Liver (tissue), 9 donors: ENCODE results near the gene HOXA7. TPM values are rescaled to one million over a fixed set of nuclear protein-coding genes. Genes with fewer than 3 reads are reported as not detected.

Experiments used
- DNase-seq: peaks from one replicate; pipeline ENCODE4 v3.0.0-alpha.2; 2017; ENCODE audit warnings: low spot score
- H3K27ac ChIP-seq, 2 donors: one replicate each; pipeline ENCODE4 v1.7.0; 2013; ENCODE audit warnings: inconsistent platforms in 2 of 2, low read length in 2 of 2, control low read depth in 1 of 2, low read depth in 1 of 2, mild to moderate bottlenecking in 1 of 2
- H3K27me3 ChIP-seq, 4 donors: one replicate each; pipeline versions ENCODE4 v1.6.1 to v1.7.0; 2013; ENCODE audit warnings: low read length in 3 of 4, inconsistent platforms in 1 of 4, mild to moderate bottlenecking in 1 of 4, moderate library complexity in 1 of 4; ENCODE audit not compliant: control insufficient read depth in 4 of 4, insufficient read depth in 4 of 4
- H3K36me3 ChIP-seq, 4 donors: one replicate each; pipeline versions ENCODE4 v1.6.1 to v1.7.0; 2013; ENCODE audit warnings: low read length in 3 of 4, mild to moderate bottlenecking in 3 of 4, low read depth in 1 of 4, moderate library complexity in 1 of 4; ENCODE audit not compliant: control insufficient read depth in 4 of 4, insufficient read depth in 3 of 4
- H3K4me1 ChIP-seq, 4 donors: one replicate each; pipeline versions ENCODE4 v1.6.1 to v1.7.0; 2013; ENCODE audit warnings: low read length in 3 of 4, mild to moderate bottlenecking in 3 of 4, moderate library complexity in 1 of 4; ENCODE audit not compliant: control insufficient read depth in 4 of 4, insufficient read depth in 4 of 4
- H3K4me3 ChIP-seq, 3 donors: one replicate each; pipeline versions ENCODE4 v1.6.1 to v1.7.0; 2013; ENCODE audit warnings: low read length in 3 of 3, control low read depth in 1 of 3, low read depth in 1 of 3, mild to moderate bottlenecking in 1 of 3
- H3K9ac ChIP-seq, 2 donors: one replicate each; pipeline ENCODE4 v1.7.0; 2013; ENCODE audit warnings: low read length in 2 of 2, mild to moderate bottlenecking in 2 of 2, moderate library complexity in 2 of 2, control low read depth in 1 of 2, low read depth in 1 of 2
- H3K9me3 ChIP-seq, 4 donors: one replicate each; pipeline versions ENCODE4 v1.6.1 to v1.7.0; 2013; ENCODE audit warnings: low read length in 3 of 4; ENCODE audit not compliant: control insufficient read depth in 4 of 4
- ATF3 ChIP-seq: IDR thresholded peaks from 2 replicates; pipeline ENCODE4 v1.6.1; 2016; ENCODE audit warnings: antibody characterized with exemption
- FOXA2 ChIP-seq: IDR thresholded peaks from 2 replicates; pipeline ENCODE4 v1.6.1; 2016; ENCODE audit warnings: antibody characterized with exemption
- GABPA ChIP-seq, 2 donors: IDR thresholded peaks in 1 of 2; conservative IDR thresholded peaks in 1 of 2; 2 replicates each; pipeline ENCODE4 v1.6.1; 2016; ENCODE audit warnings: antibody characterized with exemption in 2 of 2, mild to moderate bottlenecking in 1 of 2, moderate library complexity in 1 of 2
- HNF4G ChIP-seq: IDR thresholded peaks from 2 replicates; pipeline ENCODE4 v1.6.1; 2016; ENCODE audit warnings: antibody characterized with exemption
- JUND ChIP-seq, 2 donors: IDR thresholded peaks; 2 replicates each; pipeline ENCODE4 v1.6.1; 2016; ENCODE audit warnings: antibody characterized with exemption in 2 of 2
- NR2F2 ChIP-seq: IDR thresholded peaks from 2 replicates; pipeline ENCODE4 v1.6.1; 2016; ENCODE audit warnings: antibody characterized with exemption
- REST ChIP-seq: IDR thresholded peaks from 2 replicates; pipeline ENCODE4 v1.6.1; 2016; ENCODE audit warnings: antibody characterized with exemption, mild to moderate bottlenecking
- SP1 ChIP-seq: IDR thresholded peaks from 2 replicates; pipeline ENCODE4 v1.6.1; 2018; ENCODE audit warnings: antibody characterized with exemption, mild to moderate bottlenecking
- YY1 ChIP-seq: IDR thresholded peaks from 2 replicates; pipeline ENCODE4 v1.6.1; 2016; ENCODE audit warnings: antibody characterized with exemption, mild to moderate bottlenecking
- ZBTB33 ChIP-seq: IDR thresholded peaks from 2 replicates; pipeline ENCODE4 v1.6.1; 2016; ENCODE audit warnings: antibody characterized with exemption
- WGBS: extraction: QIAGEN DNeasy Blood & Tissue Kit; methylation state at CpG from one replicate; pipeline ENCODE4 v1.1.7; 2013; 5-methylcytosine and 5-hydroxymethylcytosine counted together
- polyA plus RNA-seq, 2 donors: library from polyadenylated mRNA; stranded (reverse) in 1 of 2; unstranded in 1 of 2; fragments of 200-250 nt in 1 of 2; fragments of >200 nt in 1 of 2; fragmentation: Nextera tagmentation in 1 of 2; extraction: Ambion mirVana in 1 of 2; gene quantifications; one replicate each; pipeline versions ENCODE4 v1.2.1 to v1.2.3, GENCODE V29; 2013 to 2015
- total RNA-seq, 2 donors: library from RNA; depleted of rRNA; stranded (reverse); fragments of >200 nt; gene quantifications; one replicate each; pipeline ENCODE4 v1.2.3, GENCODE V29; 2014
- donor health status: healthy.
- donor health status: healthy.
- donor health status: healthy.
- donor health status: healthy.
- donor health status: healthy.

Gene HOXA7
- total and polyA plus RNA-seq, 4 donors, result under 0.01 to 0.05 TPM; not detected in 2

- TF ChIP-seq FOXA2, result no peak
- TF ChIP-seq YY1, result no peak
- TF ChIP-seq REST, result no peak
- no peak for TF ChIP-seq ZBTB33
- no peak for TF ChIP-seq SP1
- no peak for TF ChIP-seq NR2F2
- no peaks in the 10 kb centered on the region for H3K9me3 ChIP-seq
- no peak overlapping the region for H3K9ac ChIP-seq
- 23% methylated on average over 41 of the region's 41 CpGs for WGBS
- no peak for DNase-seq
- H3K27ac ChIP-seq, result peak overlapping the region; percentile 71
- H3K27me3 ChIP-seq, result peaks cover 0 to 31% (median 5%) of the 10 kb centered on the region in 4 donors
- H3K4me3 ChIP-seq, result no peak overlapping the region
- H3K36me3 ChIP-seq, result no peaks in the 10 kb centered on the region
- H3K4me1 ChIP-seq, result peaks cover 0 to 3% (median 1%) of the 10 kb centered on the region in 4 donors
These were observed 47.9 kb downstream of the HOXA7 start for GRCh38 chr7:27108390-27109127.

- TF ChIP-seq JUND (IDR thresholded peaks at IDR 0.05), result no peak
- no peak for TF ChIP-seq YY1
- TF ChIP-seq ZBTB33, result no peak
- no peak for TF ChIP-seq ATF3
- no peak for TF ChIP-seq GABPA (IDR thresholded peaks at IDR 0.05 in 1 of 2, conservative IDR thresholded peaks at IDR 0.05 in 1 of 2)
- TF ChIP-seq SP1, result no peak
- no peak for TF ChIP-seq HNF4G
- no peaks in the 10 kb centered on the region for H3K9me3 ChIP-seq
- WGBS, result 23% methylated on average over 47 of the region's 47 CpGs
- no peaks in the 10 kb centered on the region for H3K36me3 ChIP-seq
- H3K4me3 ChIP-seq, result no peak overlapping the region
- peak overlapping the region; percentile 71 for H3K27ac ChIP-seq
- DNase-seq, result peak; percentile 27
- H3K4me1 ChIP-seq, result peaks cover 0 to 3% (median 1%) of the 10 kb centered on the region in 4 donors
- H3K9ac ChIP-seq, result no peak overlapping the region
- peaks cover 0 to 31% (median 7%) of the 10 kb centered on the region in 4 donors for H3K27me3 ChIP-seq
These were observed 48.8 kb downstream of the HOXA7 start for GRCh38 chr7:27107391-27108381.
